NCI-H2107 treated with DMSO at 0.1 percent for 48 hours (cell line): ENCODE measurements around the gene PRRX2.
"Not testable (repeated sequence)": the region's sequence is repeated elsewhere in the genome, so short reads cannot be mapped to it uniquely, and the experiment has no call there.

Source experiments
- DNase-seq: peaks from one replicate; lab custom pipeline; 2025; ENCODE audit not compliant: unreplicated experiment; lab: John Stamatoyannopoulos, UW

PRRX2 gene

DNA sequence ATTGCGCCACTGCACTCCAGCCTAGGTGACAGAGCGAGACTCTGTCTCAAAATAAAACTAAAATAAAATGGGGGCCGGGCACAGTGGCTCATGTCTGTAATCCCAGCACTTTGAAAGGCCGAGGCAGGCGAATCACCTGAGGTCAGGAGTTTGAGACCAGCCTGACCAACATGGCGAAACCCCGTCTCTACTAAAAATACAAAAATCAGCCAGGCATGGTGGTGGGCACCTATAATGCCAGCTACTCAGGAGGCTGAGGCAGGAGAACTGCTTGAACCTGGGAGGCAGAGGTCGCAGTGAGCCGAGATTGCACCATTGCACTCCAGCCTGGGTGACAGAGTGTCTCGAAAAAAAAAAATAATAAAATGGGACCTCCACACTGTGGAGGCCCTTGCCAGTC is 29.1 kb upstream of the PRRX2 start:
- DNase-seq, result not testable (repeated sequence)

DNA sequence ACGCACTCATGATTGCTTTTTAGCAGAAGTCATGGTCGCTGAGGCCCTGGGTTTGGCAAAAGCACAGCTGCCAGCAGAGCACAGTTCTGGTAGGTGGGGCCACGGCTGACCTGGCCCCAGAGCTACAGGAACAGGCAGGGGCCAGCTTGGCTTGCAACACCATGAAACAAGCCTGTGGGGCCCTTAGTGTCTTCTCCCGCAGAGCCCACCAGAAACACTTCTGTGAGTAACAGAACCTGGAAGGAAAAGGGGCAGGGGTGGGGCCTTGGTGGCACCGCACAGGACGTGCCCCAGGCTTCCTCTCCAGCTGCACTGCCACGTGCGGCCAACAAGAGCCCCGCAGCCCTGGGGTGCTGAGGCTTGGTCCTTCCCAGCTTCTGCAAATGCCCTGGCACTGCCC is 28.3 kb upstream of the PRRX2 start:
- DNase-seq, result no peak

DNA sequence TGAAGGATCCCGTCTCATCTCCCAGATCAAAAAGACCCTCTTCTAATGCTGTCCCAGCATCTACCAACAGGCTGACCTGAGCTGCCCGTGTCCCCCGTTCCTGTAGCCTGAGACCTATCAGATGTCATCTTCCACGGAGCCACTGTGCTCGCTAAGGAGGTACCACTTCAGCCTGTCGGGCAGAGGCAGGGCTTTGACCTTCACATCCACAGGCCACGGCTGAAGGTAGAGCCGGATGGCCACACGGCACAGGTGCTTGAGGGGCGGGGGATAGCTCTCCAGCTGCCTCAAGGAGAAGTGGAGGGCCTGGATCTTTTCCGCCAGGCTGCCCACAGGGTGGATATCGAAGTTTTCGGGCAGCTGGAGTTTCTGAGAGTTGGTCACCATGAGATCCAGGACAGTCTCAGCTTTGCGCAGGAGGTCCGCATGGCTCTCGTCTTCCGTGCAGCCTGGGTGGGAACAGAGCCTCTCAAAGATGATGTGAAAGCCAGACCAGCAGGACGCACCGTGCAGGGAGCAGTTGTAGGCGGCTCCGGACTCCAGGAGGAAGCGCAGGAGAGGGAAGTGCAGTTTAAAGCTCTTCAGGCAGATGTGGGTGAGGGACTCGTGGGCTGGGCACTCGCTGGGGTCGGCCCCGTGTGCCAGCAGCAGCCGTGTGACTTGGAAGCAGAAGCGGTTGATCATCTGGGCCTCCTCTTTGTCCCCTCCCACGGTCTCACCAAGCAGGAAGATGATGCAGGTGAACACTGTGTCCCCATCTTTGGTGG is 27.6 kb upstream of the PRRX2 start:
- DNase-seq, result no peak

DNA sequence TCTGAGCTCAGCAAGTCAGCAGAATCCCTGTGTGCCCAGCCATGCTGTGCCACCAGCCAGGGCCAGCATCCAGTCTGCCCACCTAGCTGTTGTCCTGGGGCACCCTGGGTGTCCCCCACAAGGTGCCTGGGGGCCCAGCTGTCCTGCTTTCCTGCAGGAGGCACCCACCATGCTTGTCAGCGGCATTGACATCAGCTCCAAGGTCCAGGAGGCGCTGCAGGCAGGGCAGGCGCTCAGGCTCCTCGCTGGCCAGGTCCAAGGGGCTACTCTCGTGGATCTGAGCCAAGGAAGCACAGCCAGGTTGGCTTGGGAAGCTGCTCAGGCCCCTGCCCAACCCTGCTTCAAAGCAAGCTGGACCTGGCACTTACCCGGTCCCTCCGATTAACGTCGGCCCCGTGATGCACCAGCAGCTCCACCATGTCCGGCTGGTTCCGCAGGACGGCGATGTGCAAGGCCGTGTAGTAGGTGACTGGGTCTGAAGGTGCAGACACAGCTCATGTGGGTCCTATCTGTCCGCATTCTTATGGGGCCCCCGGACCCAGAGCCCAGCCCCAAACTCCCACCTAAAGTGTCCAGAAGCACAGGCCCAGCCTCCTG is 26.3 kb upstream of the PRRX2 start:
- no peak for DNase-seq

DNA sequence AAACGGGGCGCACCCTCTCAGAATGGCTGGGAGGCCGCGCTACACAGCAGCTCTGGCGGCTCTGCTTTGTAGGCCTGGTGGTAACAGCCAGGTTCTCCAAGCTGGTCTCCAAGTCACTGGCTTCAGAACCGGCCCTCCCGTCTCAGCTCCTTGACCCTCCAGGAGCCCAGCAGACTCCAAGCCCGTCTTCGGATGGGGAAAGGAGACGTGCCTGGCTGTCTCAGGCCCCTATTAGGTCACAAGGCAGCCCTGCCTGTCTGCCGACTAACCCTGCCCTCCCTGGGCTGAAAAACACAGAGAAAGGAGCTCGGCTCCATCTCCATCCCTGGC is 25.7 kb upstream of the PRRX2 start:
- DNase-seq, result no peak

DNA sequence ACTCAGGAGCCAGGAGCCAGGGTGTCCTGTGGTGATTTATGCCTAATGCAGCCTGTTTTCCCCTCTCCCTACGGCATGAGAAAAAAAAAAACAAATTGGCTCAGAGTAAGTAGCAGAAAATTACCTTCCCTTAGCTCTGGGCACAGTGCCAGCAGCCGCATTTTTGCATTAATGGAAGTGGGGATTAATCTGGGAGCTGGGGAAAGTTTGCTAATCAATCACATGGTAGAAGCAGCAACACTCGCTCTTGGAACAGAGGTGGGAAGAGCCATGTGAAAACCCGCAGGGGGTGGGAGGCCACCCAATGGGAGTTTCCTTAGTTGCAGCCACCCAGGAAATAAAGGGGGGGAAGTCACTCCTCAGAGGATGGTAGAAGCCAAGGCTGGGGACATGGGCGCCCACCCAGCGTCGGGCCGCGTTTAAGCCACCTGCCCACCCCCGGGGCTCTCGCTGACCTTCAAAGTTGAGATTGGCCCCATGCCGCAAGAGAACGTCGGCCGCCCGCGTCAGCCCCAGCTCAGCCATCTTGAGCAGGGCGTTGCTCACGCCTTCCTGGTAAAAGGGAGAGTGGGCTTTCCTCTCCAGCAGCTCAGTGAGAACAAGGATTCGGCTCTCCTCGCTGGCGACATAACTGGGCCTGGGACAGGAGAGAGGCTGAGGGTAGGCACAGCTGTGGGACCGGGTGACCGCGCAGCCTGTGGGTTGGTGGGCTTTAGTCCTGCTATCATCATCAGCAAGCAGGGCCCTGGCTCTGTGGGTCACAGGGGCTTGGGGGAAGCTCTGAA is 25.2 kb upstream of the PRRX2 start:
- peak; percentile 33 for DNase-seq

DNA sequence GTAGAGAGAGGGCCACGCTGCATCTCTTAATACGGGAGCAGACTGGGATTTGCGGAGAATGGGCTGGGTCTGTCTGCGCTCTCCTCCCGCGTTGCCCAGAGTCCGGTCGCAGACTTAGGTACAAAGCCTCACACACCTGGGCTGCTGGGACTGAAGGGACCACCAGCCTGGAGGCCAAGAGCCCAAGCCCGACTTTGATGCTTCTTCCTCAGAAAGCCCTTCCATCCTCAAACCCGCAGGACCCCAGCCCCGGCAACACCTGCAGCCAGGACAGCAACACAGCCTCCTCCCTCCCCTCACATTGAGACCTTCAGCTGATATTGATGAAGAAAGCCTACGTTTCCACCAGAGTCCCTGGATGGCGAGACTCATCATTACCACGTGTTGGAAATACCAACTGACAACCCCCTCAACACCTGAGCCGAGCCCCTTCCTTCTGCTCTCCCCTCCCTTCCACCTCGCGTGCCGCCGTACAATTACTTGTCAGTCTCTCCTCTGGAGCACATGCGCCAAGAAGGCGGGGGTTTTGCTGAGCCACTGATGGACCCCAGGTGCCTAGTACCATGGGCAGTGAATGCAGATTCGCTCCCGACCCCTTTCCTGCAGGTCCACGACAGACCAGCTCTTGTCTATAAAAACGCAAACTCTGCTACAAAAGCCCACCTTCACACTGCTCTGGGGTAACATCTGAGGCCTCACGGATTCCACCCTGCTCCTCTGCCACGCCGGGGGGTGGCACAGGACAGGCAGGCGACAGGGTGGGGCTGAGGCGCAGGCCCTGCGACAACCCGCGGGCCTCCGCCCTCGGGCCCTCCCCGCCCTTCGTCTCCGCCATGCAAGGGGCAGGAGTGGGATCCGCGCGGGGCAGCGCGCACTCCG is 24.3 kb upstream of the PRRX2 start:
- DNase-seq, result no peak

DNA sequence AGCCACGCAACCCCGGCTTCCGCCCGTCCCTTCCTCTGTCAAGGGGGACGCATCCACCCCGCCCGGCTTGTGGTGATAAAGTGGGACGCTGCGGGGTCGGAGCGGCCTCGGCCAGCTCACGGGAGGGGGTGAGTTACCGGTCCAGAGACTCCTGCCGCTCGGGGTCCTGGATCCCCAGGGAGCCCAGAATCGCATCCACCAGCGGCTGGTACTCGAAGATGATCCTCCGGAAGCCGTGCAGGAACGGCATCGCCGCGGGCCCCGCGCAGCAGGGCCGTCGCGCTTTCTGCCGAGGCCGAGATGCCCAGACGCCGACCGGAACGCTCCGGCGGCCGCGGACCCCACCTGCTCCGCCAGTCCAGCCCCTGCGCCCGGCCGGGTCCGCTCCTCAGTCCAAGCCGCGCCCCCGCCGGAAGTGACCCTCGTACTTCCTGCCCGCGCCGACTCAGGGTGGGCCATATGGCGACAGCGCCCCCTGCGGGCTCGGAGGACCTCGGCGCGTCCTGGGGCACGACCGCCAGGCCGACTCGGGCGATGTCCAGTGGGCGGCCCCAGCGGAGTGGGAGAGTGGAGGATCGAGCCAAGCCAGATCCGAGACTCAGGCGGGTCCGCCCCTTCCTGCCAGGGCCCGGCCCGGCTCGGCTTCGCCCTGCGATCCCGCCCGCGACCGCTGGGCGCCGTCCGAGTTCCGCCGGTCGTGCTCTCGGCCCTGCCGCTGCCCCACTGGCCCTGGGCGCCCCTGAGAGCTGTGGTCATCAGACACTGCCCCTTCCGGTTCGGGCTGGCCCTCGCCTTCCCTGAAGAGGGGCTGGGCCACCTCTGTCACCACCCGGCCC is 23.5 kb upstream of the PRRX2 start, which contains the start of gene ASB6:
TSS of gene ASB6 (minus strand) at position 402 of the 836 bp plus-strand sequence. CDS start at position 250, 152 bp downstream.
- DNase-seq, result peak; percentile 40

DNA sequence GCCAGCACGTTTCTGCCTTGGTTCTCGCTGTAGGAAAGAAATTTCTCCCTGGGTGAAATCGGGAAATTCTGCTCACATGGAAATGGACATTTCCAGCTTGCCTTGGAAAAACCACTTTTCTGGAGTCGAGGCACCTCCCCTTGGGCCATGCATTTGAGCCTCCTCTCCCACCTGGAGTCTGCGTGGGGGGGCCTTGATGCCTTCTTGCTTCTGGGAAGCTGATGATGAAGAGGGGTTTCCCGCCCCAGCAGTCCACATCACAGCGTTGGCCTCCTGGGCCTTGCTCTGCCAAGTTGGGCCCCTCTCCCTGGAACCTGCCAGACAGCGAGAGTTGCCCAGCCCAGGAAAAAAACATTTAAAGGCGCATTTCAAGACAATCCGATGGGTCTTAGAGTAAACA is 21.7 kb upstream of the PRRX2 start:
- no peak for DNase-seq

DNA sequence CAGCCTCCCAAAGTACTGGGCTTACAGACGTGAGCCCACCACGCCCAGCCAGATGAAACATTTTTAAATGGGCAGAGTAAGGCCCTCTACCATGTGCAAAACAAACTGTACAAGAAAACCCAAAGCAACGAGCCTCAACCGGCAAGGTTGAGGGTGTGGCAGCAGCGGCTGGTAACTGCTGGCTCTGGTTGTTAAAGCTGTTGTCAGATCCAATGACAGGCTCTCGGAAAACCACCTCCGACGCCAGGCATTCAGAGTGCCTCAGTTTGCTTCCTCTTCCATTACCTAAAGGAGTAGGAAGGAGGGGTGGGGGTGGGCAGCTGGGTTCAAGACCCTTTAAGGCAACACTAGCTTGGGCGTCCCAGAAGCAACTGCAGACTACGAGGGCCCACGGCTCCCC is 21.1 kb upstream of the PRRX2 start:
- DNase-seq, result no peak

DNA sequence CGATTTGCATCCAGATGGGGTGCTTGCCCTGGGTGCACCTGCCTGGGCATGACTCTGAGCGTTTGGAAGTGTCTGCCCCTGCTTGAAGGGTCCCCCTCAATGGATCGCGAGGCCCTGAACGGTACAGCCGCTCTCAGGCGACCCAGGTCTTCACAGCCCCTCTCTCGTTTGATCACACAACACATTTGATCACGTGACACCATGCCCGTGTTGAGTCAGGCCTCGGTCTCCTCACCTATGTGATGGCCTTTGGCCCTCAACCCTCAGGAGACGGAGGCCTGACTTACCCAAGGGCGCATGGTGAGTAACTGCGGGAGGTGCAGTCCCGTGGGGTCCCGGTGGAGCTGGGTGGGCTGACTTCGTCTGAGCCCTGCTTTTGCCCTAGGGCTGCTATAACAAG is 20.5 kb upstream of the PRRX2 start:
- DNase-seq, result no peak

DNA sequence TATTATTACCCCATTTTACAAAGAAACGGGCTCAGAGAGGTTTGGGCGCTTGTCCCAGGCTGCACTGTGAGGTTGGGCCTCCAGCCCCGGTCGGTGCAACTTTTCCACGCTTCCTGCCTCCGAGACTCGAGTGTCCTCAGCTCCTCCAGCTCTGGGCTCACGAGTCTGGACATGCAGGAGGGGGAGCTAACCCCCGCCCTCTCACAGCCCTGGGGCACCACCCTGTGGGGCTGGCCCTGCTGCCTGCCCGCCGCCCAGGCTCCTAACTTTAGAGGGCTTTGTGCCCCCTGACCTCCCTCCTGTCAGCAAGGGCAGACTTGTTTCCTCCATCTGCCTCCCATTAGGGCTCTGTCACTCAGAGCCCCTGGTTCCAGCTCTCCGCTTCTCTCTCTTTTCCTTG is 19.2 kb upstream of the PRRX2 start:
- no peak for DNase-seq

DNA sequence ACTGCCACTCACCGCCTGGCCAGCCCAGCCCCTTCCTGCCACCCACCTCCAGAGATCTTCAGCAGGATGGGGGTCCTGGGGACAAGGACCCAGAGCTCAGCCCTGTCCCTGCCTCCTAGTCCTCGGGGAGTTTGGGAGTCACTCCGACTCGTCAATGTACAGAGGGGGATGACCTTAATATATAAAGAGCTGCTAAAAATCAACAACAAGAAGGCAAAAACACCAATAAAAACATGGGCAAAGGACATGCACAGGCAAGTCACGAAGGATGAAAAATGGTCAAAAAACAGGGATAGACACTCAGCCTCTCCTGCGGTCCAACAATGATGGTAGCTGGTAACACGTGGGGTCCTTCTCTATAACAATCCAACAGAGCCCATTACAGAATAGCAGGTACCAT is 18.8 kb upstream of the PRRX2 start:
- DNase-seq, result no peak

DNA sequence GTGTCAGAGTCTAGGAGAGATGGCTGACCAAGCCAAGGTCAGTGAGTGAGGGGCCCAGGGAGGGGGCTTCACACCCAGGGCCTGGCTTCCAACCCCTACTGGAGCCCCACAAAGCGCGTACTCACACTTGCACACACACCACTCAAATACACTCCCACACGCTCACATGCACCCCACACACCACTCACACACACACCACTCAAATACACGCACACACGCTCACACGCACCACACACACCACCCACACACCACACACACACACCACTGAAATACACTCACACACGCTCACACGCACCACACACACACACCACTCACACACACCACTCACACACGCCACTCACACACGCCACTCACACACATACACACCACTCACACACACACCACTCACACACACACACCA is 17.8 kb upstream of the PRRX2 start:
- DNase-seq, result no peak

DNA sequence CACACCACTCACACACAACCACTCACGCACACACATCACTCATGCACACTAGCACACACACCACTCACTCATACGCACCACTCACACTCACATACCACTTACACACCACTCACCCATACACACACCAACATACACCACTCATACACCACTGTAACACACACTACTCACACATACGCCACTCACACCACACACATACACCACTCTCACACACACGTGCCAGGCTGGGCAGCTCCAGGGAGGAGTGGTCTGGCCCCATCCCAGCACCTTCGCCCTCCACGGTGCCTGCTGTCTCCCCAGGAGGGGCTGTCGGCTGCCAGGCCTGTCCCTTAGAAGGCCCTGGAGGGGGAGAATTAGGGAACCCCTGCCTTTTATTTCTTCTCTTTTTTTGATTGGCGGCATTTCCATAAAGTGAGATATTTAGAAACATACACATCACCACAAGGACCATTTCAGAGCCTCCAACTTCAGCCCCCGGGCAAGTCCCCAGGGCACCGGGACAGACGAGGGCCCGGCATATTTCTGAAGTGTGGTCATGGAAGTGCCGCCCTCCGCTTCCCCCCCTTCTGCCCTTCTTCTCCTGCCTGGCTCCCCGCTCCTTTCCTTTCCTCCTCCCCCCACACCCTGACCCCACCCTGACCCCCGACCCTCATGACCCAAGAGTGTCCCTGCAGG is 17.2 kb upstream of the PRRX2 start:
- DNase-seq, result no peak

DNA sequence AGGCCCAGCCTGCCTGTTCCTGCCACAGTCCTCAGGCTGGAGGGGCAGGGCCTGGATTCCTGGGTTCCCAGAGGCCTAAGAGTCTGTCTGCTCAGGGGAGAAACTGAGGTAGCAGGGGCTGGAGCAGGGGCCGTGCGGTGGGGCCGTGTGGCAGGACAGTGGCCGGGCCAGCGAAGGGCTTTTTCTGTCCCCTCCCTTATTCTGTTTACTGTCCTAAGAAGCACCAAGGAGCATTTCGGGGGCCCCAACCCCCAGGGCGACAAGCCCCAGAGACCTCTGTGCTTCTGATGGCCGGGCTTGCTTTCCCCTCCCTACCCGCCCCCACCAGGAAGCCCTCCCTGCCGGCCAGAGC is 16.7 kb upstream of the PRRX2 start:
- DNase-seq, result no peak

DNA sequence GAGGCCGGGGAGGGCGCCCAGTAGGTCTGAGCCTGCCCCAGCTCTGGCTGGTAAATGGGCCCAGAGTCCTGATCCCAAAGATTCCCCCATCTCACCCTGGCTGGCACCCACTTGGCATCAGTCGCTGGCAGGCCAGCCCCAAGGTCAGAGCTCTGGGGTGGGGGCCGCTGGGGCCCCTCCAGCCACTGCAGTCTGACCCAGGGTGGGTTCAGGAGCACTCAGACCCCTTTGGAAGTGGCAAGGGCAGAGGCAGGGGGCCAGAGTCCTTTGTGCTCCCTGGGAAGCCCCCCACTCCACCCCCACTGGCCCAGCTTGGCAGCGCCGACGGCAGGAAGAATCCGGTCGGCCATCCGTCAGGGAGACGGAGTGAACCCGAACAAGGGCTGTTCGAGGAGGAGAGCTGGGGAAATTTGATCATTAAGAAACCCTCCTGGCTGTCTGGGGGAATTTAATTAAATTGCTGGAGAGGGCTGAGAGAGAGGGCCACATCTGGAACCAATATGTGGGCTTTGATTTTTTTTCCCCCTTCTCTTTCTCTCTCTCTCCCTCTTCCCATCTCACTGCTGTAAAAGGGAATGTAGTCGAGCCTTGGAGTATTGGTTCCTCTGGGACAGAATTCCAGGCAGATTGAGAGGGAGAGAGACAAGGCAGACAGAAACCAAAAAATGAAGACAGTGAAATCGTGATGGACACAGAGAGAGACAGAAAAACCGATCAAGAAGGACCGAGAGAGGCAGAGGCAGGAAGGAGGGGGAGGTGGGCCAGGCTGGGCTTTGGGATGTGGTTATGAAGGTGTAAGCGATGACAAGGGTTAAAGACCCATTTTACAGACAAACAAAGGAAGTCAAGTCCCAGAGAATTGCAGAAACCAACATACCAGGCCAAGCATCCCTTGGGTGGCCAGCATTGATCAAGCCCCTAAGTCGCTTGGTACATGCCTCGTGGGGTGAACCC is 15.4 kb upstream of the PRRX2 start:
- no peak for DNase-seq

DNA sequence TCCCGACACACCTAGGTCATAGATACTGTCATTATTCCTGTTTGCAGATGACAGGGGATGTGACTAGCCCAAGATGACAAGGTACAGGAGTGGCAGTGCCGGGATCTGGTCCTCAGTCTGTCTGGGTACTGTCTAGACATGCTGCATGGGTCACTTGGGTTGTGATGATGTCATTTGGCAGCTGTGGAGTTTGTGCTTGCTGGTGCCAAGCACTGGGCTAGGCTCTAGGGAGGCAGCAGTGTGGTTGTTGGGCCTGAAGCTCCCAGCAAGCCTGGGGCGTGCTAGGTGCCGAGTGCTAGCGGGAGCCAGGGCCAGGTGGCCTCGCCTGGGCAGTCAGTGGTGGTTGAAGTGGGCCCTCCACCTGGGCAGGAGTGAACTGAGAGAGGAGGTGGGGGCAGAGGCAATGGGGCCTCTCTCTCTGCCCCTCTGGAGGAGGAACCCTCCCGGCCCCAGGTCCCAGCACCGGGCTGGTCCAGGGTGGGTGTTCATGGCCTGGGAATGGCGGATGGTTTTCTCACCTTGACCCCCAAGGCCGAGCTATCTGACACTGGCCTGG is 14.7 kb upstream of the PRRX2 start:
- no peak for DNase-seq
